T-cell (primary cell): Measurements from ENCODE around the gene RSU1. TPM values are rescaled to one million over a fixed set of nuclear protein-coding genes. Genes with fewer than 3 reads are reported as not detected.

Experiments
- ATAC-seq, 4 experiments: fragments of 200-7000 bp in 3 of 4; fragments of 150-1000 bp in 1 of 4; cut with Tn5 transposase; replicated peaks in 1 of 4; 1 replicate in 3 of 4; 2 replicates in 1 of 4; pipeline ENCODE4 v1.10.0; 2021; ENCODE audit warnings: moderate library complexity in 3 of 4, mild to moderate bottlenecking in 2 of 4, moderate number of reproducible peaks in 1 of 4
- CTCF ChIA-PET, 2 donors: fragments of 300-600 bp; sonication (Branson Sonifier 250); formaldehyde crosslinking; loops; one replicate each; lab custom pipeline; 2022; ENCODE audit warnings: antibody characterized with exemption in 2 of 2; lab: Charles Lee
- POLR2A ChIA-PET, 2 donors: fragments of 300-600 bp; sonication (Branson Sonifier 250); formaldehyde crosslinking; loops; one replicate each; lab custom pipeline; 2022; ENCODE audit warnings: antibody characterized with exemption in 2 of 2; lab: Charles Lee
- DNase-seq, 35 experiments: peaks; one replicate each; pipeline versions ENCODE4 v3.0.0 to v3.0.0-alpha.2; 2013 to 2023
- H3K27ac ChIP-seq: one replicate; pipeline ENCODE4 v1.5.1; 2013; ENCODE audit warnings: low read length
- H3K27me3 ChIP-seq, 2 experiments: replicated peaks in 1 of 2; 1 replicate in 1 of 2; 2 replicates in 1 of 2; pipeline versions ENCODE4 v1.6.1 to v1.7.0; 2013; ENCODE audit warnings: low read length in 1 of 2, mixed read lengths in 1 of 2; ENCODE audit not compliant: control insufficient read depth in 2 of 2, insufficient read depth in 2 of 2; ENCODE audit errors: extremely low read depth in 1 of 2
- H3K36me3 ChIP-seq, 2 donors: 1 replicate in 1 of 2; 2 replicates in 1 of 2; pipeline versions ENCODE4 v1.6.1 to v1.7.0; 2013; ENCODE audit warnings: low read length in 1 of 2; ENCODE audit not compliant: control insufficient read depth in 2 of 2, insufficient read depth in 1 of 2; ENCODE audit errors: extremely low read depth in 1 of 2
- H3K4me1 ChIP-seq, 2 experiments: 1 replicate in 1 of 2; 2 replicates in 1 of 2; pipeline versions ENCODE4 v1.6.1 to v1.7.0; 2013; ENCODE audit warnings: low read length in 2 of 2, mixed read lengths in 1 of 2; ENCODE audit not compliant: insufficient read depth in 2 of 2, control insufficient read depth in 1 of 2; ENCODE audit errors: extremely low read depth in 1 of 2
- H3K4me3 ChIP-seq, 2 donors: 1 replicate in 1 of 2; 2 replicates in 1 of 2; pipeline versions ENCODE4 v1.5.1 to v1.7.0; 2013; ENCODE audit warnings: mild to moderate bottlenecking in 2 of 2, low read length in 1 of 2, moderate library complexity in 1 of 2; ENCODE audit not compliant: control insufficient read depth in 1 of 2; ENCODE audit errors: extremely low read depth in 1 of 2
- H3K9me3 ChIP-seq: 2 replicates; pipeline ENCODE4 v1.7.0; 2013
- H3K27ac Mint-ChIP-seq, 2 donors: one replicate each; pipeline ENCODE4 v1.8.0; 2020 to 2021; ENCODE audit warnings: mild to moderate bottlenecking in 2 of 2, mixed read lengths in 2 of 2
- H3K27me3 Mint-ChIP-seq, 2 donors: one replicate each; pipeline ENCODE4 v1.8.0; 2021 to 2022; ENCODE audit warnings: mixed read lengths in 2 of 2
- H3K36me3 Mint-ChIP-seq: one replicate; pipeline ENCODE4 v1.8.0; 2021; ENCODE audit warnings: mixed read lengths
- H3K4me1 Mint-ChIP-seq, 3 donors: one replicate each; pipeline ENCODE4 v1.8.0; 2020 to 2022; ENCODE audit warnings: mixed read lengths in 3 of 3, mild to moderate bottlenecking in 1 of 3
- H3K4me3 Mint-ChIP-seq, 3 donors: one replicate each; pipeline ENCODE4 v1.8.0; 2020 to 2022; ENCODE audit warnings: mild to moderate bottlenecking in 3 of 3, mixed read lengths in 3 of 3, moderate library complexity in 3 of 3
- H3K9me3 Mint-ChIP-seq, 3 donors: one replicate each; pipeline ENCODE4 v1.8.0; 2020 to 2022; ENCODE audit warnings: mixed read lengths in 3 of 3
- WGBS: methylation state at CpG from one replicate; pipeline ENCODE4 v1.1.5; 2013; ENCODE audit warnings: missing lambda C conversion rate; ENCODE audit not compliant: insufficient coverage; 5-methylcytosine and 5-hydroxymethylcytosine counted together
- total RNA-seq, 35 experiments: library from RNA in 6 of 35; stranded (reverse) in 6 of 35; fragments of 120-200 nt in 1 of 35; gene quantifications; one replicate each; pipeline versions ENCODE4 v1.2.1 to v1.2.4 and lab custom pipeline; 2013 to 2026

Gene RSU1
- total RNA-seq, 5 donors from 2014 or later (not counting 1 experiment from before 2014, with no cell fraction given) = 49.5 to 60.4 (median 58.1) TPM

GRCh38 chr10:16689696-16690095 is 127.5 kb downstream of the RSU1 start:
- WGBS = 93% methylated on average over 3 of the region's 5 CpGs
- no peaks in the 10 kb centered on the region for H3K9me3 ChIP-seq
- no peaks in the 10 kb centered on the region for H3K27me3 Mint-ChIP-seq

DNA sequence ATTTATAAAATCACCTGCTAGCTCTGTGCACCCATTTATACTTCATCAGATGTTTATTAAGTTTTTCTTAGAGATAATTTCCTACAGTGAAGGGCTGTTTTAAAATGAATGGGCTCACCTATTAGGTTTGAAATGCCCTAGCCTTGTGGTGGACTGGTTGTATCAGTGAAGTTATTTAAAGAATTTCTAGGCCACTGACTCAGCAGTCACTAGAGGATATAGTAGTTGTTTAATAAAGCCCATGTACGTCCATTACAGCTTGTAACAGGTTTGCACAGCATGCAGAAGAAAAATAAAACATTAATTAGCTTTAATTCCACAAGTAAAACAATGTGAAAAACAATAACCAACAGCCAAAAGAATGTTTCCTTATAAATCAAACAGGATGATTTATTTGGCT is 128.0 kb downstream of the RSU1 start:
- no CpG with 5 or more reads among the region's 1 CpG for WGBS
- Mint-ChIP-seq H3K4me1 (no peaks in the 10 kb centered on the region), H3K9me3 (no peaks in the 10 kb centered on the region), H3K27me3 (no peaks in the 10 kb centered on the region), H3K4me3 (no peak overlapping the region), H3K27ac (no peak overlapping the region), H3K36me3 (peaks cover 54% of the 10 kb centered on the region)
- Histone ChIP-seq H3K4me3 (no peak overlapping the region), H3K27ac (no peak overlapping the region), H3K27me3 (no peaks in the 10 kb centered on the region), H3K36me3 (peaks cover 3 to 6% of the 10 kb centered on the region in 2 donors), H3K9me3 (no peaks in the 10 kb centered on the region), H3K4me1 (no peaks in the 10 kb centered on the region)
- ATAC-seq = no peak
- ChIA-PET POLR2A (interaction anchor here in 1 of 2 donors (0.6 kb wide), 1 partner anchor 1005 kb away, joined by 4 read pairs; no protein-coding TSS in a partner anchor), CTCF (no interaction called here)
- DNase-seq = no peak

More at GRCh38 chr10:16689696-16690095, 127.5 kb downstream of the RSU1 start:
- Histone ChIP-seq H3K27ac (no peak overlapping the region), H3K4me1 (no peaks in the 10 kb centered on the region), H3K4me3 (no peak overlapping the region), H3K27me3 (no peaks in the 10 kb centered on the region), H3K36me3 (peaks cover 3 to 6% of the 10 kb centered on the region in 2 donors)
- no peaks in the 10 kb centered on the region for H3K9me3 Mint-ChIP-seq
- no peak overlapping the region for H3K4me3 Mint-ChIP-seq
- H3K27ac Mint-ChIP-seq = no peak overlapping the region
- ChIA-PET POLR2A (interaction anchor here in 1 of 2 donors (0.6 kb wide), 1 partner anchor 1004 kb away, joined by 4 read pairs; no protein-coding TSS in a partner anchor), CTCF (no interaction called here)
- peaks cover 55% of the 10 kb centered on the region for H3K36me3 Mint-ChIP-seq
- ATAC-seq (no peak), DNase-seq (no peak)
- no peaks in the 10 kb centered on the region for H3K4me1 Mint-ChIP-seq

DNA sequence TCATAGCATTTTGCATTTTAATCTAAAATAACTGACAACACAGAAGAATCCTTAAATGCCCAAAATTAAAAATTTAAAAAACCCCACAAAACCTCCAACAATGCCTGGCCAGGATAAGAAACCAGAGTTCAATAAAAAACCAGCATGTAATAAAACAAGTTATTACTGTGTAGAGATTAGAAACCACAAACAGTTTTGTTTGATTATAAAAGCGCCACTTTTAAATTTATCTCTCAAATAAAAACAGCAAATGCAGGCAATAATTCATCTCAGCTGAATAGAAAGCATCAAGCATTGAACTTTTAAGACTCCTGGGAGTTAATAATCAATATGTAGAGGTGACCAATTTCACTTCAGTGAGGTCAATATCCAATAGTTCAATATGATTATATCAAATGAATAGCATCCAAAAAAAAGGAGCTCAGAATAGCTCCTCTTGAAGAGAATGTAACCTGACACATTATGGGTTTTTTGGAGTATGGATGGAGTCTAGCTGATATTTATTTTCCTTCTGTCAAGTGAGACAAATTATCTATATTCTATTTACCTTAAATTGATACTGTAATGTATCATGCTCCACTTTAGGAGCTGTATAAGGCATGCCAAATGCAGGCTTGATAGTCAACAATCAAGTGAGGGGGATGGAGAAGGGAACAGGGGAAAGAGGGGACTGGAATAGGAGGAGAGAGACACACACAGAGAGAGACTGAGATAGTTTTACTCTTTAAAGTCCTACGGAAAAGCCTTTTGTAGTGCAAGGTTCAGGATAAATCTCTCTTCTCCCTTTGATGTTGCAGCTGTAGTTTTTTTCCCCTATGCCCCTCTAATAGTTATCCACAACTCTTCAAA is 130.9 kb downstream of the RSU1 start:
- no peak for DNase-seq

DNA sequence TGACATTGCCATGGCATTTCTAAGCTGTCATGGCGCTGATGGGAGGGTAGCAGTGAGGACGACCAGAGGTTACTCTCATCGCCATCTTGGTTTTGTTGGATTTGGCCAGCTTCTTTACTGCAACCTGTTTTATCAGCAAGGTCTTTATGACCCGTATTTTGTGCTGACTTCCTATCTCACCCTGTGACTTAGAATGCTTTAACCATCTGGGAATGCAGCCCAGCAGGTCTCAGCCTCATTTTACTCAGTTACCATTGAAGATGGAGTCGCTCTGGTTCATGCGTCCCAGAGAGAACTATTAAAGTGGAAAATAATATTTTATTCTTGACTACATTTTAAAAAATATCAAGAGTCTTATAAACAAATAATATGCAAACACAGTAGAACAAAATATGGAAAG is 131.7 kb downstream of the RSU1 start:
- no peaks in the 10 kb centered on the region for H3K27me3 Mint-ChIP-seq
- no peaks in the 10 kb centered on the region for H3K4me1 ChIP-seq
- no peaks in the 10 kb centered on the region for H3K4me1 Mint-ChIP-seq
- no peaks in the 10 kb centered on the region for H3K36me3 ChIP-seq
- DNase-seq (no peak), ATAC-seq (no peak)
- peaks cover 60% of the 10 kb centered on the region for H3K36me3 Mint-ChIP-seq
- no peaks in the 10 kb centered on the region for H3K9me3 ChIP-seq
- H3K4me3 ChIP-seq = no peak overlapping the region
- no peak overlapping the region for H3K4me3 Mint-ChIP-seq
- H3K27me3 ChIP-seq = no peaks in the 10 kb centered on the region
- 100% methylated on average over 3 of the region's 6 CpGs for WGBS
- H3K27ac ChIP-seq = no peak overlapping the region
- no peak overlapping the region for H3K27ac Mint-ChIP-seq
- ChIA-PET CTCF (no interaction called here), POLR2A (no interaction called here)
- no peaks in the 10 kb centered on the region for H3K9me3 Mint-ChIP-seq

More for the DNA sequence above, 130.9 kb downstream of the RSU1 start:
- no peaks in the 10 kb centered on the region for H3K4me1 Mint-ChIP-seq
- Histone ChIP-seq H3K4me3 (no peak overlapping the region), H3K27me3 (no peaks in the 10 kb centered on the region), H3K4me1 (no peaks in the 10 kb centered on the region), H3K9me3 (no peaks in the 10 kb centered on the region), H3K27ac (no peak overlapping the region), H3K36me3 (peaks cover 0 to 3% of the 10 kb centered on the region in 2 donors)
- no peaks in the 10 kb centered on the region for H3K27me3 Mint-ChIP-seq
- no CpG with 5 or more reads among the region's 2 CpGs for WGBS
- no peak for ATAC-seq
- CTCF ChIA-PET = interaction anchor here in 1 of 2 donors (0.5 kb wide), 1 partner anchor 1052 kb away, joined by 3 read pairs; no protein-coding TSS in a partner anchor
- no peaks in the 10 kb centered on the region for H3K9me3 Mint-ChIP-seq
- H3K36me3 Mint-ChIP-seq = peaks cover 56% of the 10 kb centered on the region
- no peak overlapping the region for H3K27ac Mint-ChIP-seq
- no peak overlapping the region for H3K4me3 Mint-ChIP-seq
- POLR2A ChIA-PET = no interaction called here

- Mint-ChIP-seq H3K36me3 (peaks cover 73% of the 10 kb centered on the region), H3K9me3 (peaks cover 0 to 11% (median 4%) of the 10 kb centered on the region in 3 donors), H3K27ac (no peak overlapping the region), H3K4me1 (peaks cover 0 to 7% (median 0%) of the 10 kb centered on the region in 3 donors), H3K27me3 (no peaks in the 10 kb centered on the region), H3K4me3 (no peak overlapping the region)
- H3K36me3 ChIP-seq = no peaks in the 10 kb centered on the region
- H3K4me1 ChIP-seq = no peaks in the 10 kb centered on the region
- CTCF ChIA-PET = no interaction called here
- no peaks in the 10 kb centered on the region for H3K27me3 ChIP-seq
- H3K4me3 ChIP-seq = no peak overlapping the region
- POLR2A ChIA-PET = interaction anchor here in 1 of 2 donors (0.6 kb wide), 1 partner anchor 18 kb away, joined by 3 read pairs; no protein-coding TSS in a partner anchor
- ATAC-seq (no peak), DNase-seq (no peak)
- no CpG with 5 or more reads among the region's 1 CpG for WGBS
- no peak overlapping the region for H3K27ac ChIP-seq
- no peaks in the 10 kb centered on the region for H3K9me3 ChIP-seq
Observed at GRCh38 chr10:16681521-16681920, 135.7 kb downstream of the RSU1 start.

DNA sequence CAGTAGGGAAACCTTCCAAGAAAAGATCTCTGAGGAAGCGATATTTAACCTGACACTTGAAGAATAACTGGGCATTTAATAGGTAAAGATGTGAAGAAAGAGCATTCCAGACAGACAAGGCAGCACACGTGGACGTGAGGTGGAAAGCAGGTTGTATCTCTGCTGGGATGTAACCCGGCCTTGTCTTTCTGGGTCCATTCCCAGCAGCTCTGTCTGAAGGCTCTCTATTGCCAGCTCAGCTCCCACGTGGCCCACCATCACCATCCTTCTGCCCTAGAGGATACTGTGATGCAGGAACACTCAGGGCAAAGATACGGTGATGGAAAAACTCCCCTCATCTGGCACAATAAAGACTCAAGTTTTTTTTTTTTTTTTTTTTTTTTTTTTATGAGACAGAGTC is 137.7 kb downstream of the RSU1 start:
- Histone ChIP-seq H3K9me3 (no peaks in the 10 kb centered on the region), H3K36me3 (peaks cover 0 to 1% of the 10 kb centered on the region in 2 donors), H3K27me3 (no peaks in the 10 kb centered on the region), H3K27ac (no peak overlapping the region), H3K4me3 (no peak overlapping the region), H3K4me1 (no peaks in the 10 kb centered on the region)
- POLR2A ChIA-PET = no interaction called here
- Mint-ChIP-seq H3K27me3 (no peaks in the 10 kb centered on the region), H3K27ac (no peak overlapping the region), H3K4me1 (peaks cover 0 to 7% (median 0%) of the 10 kb centered on the region in 3 donors), H3K36me3 (peaks cover 79% of the 10 kb centered on the region), H3K9me3 (peaks cover 0 to 11% (median 4%) of the 10 kb centered on the region in 3 donors), H3K4me3 (no peak overlapping the region)
- DNase-seq (no peak), ATAC-seq (no peak)
- CTCF ChIA-PET = interaction anchor here in 1 of 2 donors (0.7 kb wide), 1 partner anchor 127 kb away, joined by 3 read pairs; no protein-coding TSS in a partner anchor
- WGBS = 96% methylated on average over 2 of the region's 6 CpGs
